ENCODE data around the gene ERC2. TPM values are rescaled to one million over a fixed set of nuclear protein-coding genes. Genes with fewer than 3 reads are reported as not detected.

Gene ERC2
- total RNA-seq, 1 donor from 2014 or later, result 32.5 TPM

- no peak overlapping the region for H3K4me3 Mint-ChIP-seq (ENCODE audit: low read depth)
- DNase-seq (ENCODE audit: low spot score, unreplicated experiment), result no peak
Measured at GRCh38 chr3:55897573-55898224, 570.6 kb downstream of the ERC2 start.

GRCh38 chr3:55895897-55896566, 572.2 kb downstream of the ERC2 start:
- H3K27ac Mint-ChIP-seq, result no peak overlapping the region
- H3K4me3 Mint-ChIP-seq (ENCODE audit: low read depth), result no peak overlapping the region
- no peaks in the 10 kb centered on the region for H3K4me1 Mint-ChIP-seq (ENCODE audit: low read depth)
- no peak for TF ChIP-seq CTCF (IDR thresholded peaks at IDR 0.05; ENCODE audit: unreplicated experiment)
- DNase-seq (ENCODE audit: low spot score, unreplicated experiment), result no peak
- no peaks in the 10 kb centered on the region for H3K9me3 Mint-ChIP-seq (ENCODE audit: low read depth)
- no peaks in the 10 kb centered on the region for H3K36me3 Mint-ChIP-seq (ENCODE audit: insufficient read depth)
- no peaks in the 10 kb centered on the region for H3K27me3 Mint-ChIP-seq

More at GRCh38 chr3:55897573-55898224, 570.6 kb downstream of the ERC2 start:
- Mint-ChIP-seq H3K27ac (no peak overlapping the region), H3K36me3 (ENCODE audit: insufficient read depth) (no peaks in the 10 kb centered on the region), H3K4me1 (ENCODE audit: low read depth) (no peaks in the 10 kb centered on the region), H3K27me3 (no peaks in the 10 kb centered on the region), H3K9me3 (ENCODE audit: low read depth) (no peaks in the 10 kb centered on the region)
- peak; percentile 53 for TF ChIP-seq CTCF (IDR thresholded peaks at IDR 0.05; ENCODE audit: unreplicated experiment)

- Mint-ChIP-seq H3K36me3 (ENCODE audit: insufficient read depth) (no peaks in the 10 kb centered on the region), H3K27me3 (no peaks in the 10 kb centered on the region), H3K27ac (no peak overlapping the region), H3K4me1 (ENCODE audit: low read depth) (peaks cover 11% of the 10 kb centered on the region), H3K9me3 (ENCODE audit: low read depth) (no peaks in the 10 kb centered on the region), H3K4me3 (ENCODE audit: low read depth) (no peak overlapping the region)
- TF ChIP-seq CTCF (IDR thresholded peaks at IDR 0.05; ENCODE audit: unreplicated experiment), result no peak
- DNase-seq (ENCODE audit: low spot score, unreplicated experiment), result no peak
Measured at GRCh38 chr3:55894605-55895004, 573.7 kb downstream of the ERC2 start.

GRCh38 chr3:55893045-55893664, 575.1 kb downstream of the ERC2 start:
- no peak overlapping the region for H3K4me3 Mint-ChIP-seq (ENCODE audit: low read depth)
- peaks cover 12% of the 10 kb centered on the region for H3K4me1 Mint-ChIP-seq (ENCODE audit: low read depth)
- no peak for TF ChIP-seq CTCF (IDR thresholded peaks at IDR 0.05; ENCODE audit: unreplicated experiment)
- no peak overlapping the region for H3K27ac Mint-ChIP-seq
- H3K36me3 Mint-ChIP-seq (ENCODE audit: insufficient read depth), result no peaks in the 10 kb centered on the region
- no peaks in the 10 kb centered on the region for H3K9me3 Mint-ChIP-seq (ENCODE audit: low read depth)
- no peak for DNase-seq (ENCODE audit: low spot score, unreplicated experiment)
- no peaks in the 10 kb centered on the region for H3K27me3 Mint-ChIP-seq

- Mint-ChIP-seq H3K4me3 (ENCODE audit: low read depth) (no peak overlapping the region), H3K9me3 (ENCODE audit: low read depth) (no peaks in the 10 kb centered on the region), H3K4me1 (ENCODE audit: low read depth) (peaks cover 12% of the 10 kb centered on the region), H3K27me3 (no peaks in the 10 kb centered on the region), H3K36me3 (ENCODE audit: insufficient read depth) (no peaks in the 10 kb centered on the region), H3K27ac (no peak overlapping the region)
- DNase-seq (ENCODE audit: low spot score, unreplicated experiment), result no peak
- no peak for TF ChIP-seq CTCF (IDR thresholded peaks at IDR 0.05; ENCODE audit: unreplicated experiment)
Measured at GRCh38 chr3:55891106-55891505, 577.2 kb downstream of the ERC2 start.
